Tibial artery (tissue), 4 donors: ENCODE data around the gene HAPLN2.

Experiments used
- DNase-seq, 2 donors: peaks; one replicate each; pipeline ENCODE4 v3.0.0-alpha.2; 2019
- H3K27ac ChIP-seq, 2 donors: fragments of 200-600 bp; sonication (generic) in 1 of 2; 1 replicate in 1 of 2; 2 replicates in 1 of 2; pipeline ENCODE4 v1.5.1; 2018 to 2019; ENCODE audit warnings: mild to moderate bottlenecking in 1 of 2
- H3K27me3 ChIP-seq, 2 donors: fragments of 200-600 bp; sonication (generic) in 1 of 2; one replicate each; pipeline versions ENCODE4 v1.5.1 to v1.6.0; 2016 to 2019
- H3K36me3 ChIP-seq, 3 donors: fragments of 200-600 bp; sonication (generic) in 2 of 3; one replicate each; pipeline ENCODE4 v1.5.1; 2016 to 2019; ENCODE audit warnings: mild to moderate bottlenecking in 2 of 3
- H3K4me1 ChIP-seq, 4 donors: fragments of 200-600 bp; sonication (generic) in 2 of 4; 1 replicate in 3 of 4; 2 replicates in 1 of 4; pipeline ENCODE4 v1.5.1; 2016 to 2019
- H3K4me3 ChIP-seq, 2 donors: fragments of 200-600 bp; sonication (generic) in 1 of 2; 1 replicate in 1 of 2; 2 replicates in 1 of 2; pipeline ENCODE4 v1.5.1; 2018 to 2019; ENCODE audit warnings: mild to moderate bottlenecking in 2 of 2
- H3K9me3 ChIP-seq, 3 donors: fragments of 200-600 bp; sonication (generic) in 1 of 3; one replicate each; pipeline ENCODE4 v1.5.1; 2016 to 2019
- CTCF ChIP-seq, 2 experiments: fragments of 200-600 bp in 1 of 2; fragments of 450-650 bp in 1 of 2; IDR thresholded peaks; one replicate each; pipeline ENCODE4 v1.5.1; 2017 to 2019; ENCODE audit warnings: antibody characterized with exemption in 2 of 2, mild to moderate bottlenecking in 1 of 2, moderate library complexity in 1 of 2
- intact Hi-C: fragments of 100-400 bp; cut with DNase I; formaldehyde crosslinking; loops from one replicate; pipeline ENCODE4 v1.15.0; 2023; ENCODE audit warnings: low total_unique reads

HAPLN2 gene

GRCh38 chr1:156669794-156670193, 50.6 kb downstream of the HAPLN2 start:
- H3K36me3 ChIP-seq = peaks cover 0 to 13% (median 0%) of the 10 kb centered on the region in 3 donors
- H3K4me1 ChIP-seq = peaks cover 0 to 49% (median 34%) of the 10 kb centered on the region in 4 donors
- peak overlapping the region in 1 of 2 donors; percentile 77 for H3K27ac ChIP-seq
- TF ChIP-seq CTCF (IDR thresholded peaks at IDR 0.05) = no peak
- no peak overlapping the region for H3K4me3 ChIP-seq
- intact Hi-C loops = loop anchor here (5.0 kb wide), 1 partner anchor 47 kb away; no protein-coding TSS in a partner anchor
- no peaks in the 10 kb centered on the region for H3K9me3 ChIP-seq
- no peak for DNase-seq
- no peaks in the 10 kb centered on the region for H3K27me3 ChIP-seq

- Histone ChIP-seq H3K9me3 (no peaks in the 10 kb centered on the region), H3K4me3 (no peak overlapping the region), H3K4me1 (peaks cover 0 to 49% (median 31%) of the 10 kb centered on the region in 4 donors), H3K27ac (peak overlapping the region in 1 of 2 donors; percentile 10), H3K36me3 (peaks cover 0 to 13% (median 0%) of the 10 kb centered on the region in 3 donors), H3K27me3 (no peaks in the 10 kb centered on the region)
- no peak for DNase-seq
- no peak for TF ChIP-seq CTCF (IDR thresholded peaks at IDR 0.05)
- intact Hi-C loops = loop anchor here (5.0 kb wide), 1 partner anchor 48 kb away; no protein-coding TSS in a partner anchor
Measured at GRCh38 chr1:156670359-156670758, 51.1 kb downstream of the HAPLN2 start.

GRCh38 chr1:156670791-156671190, 51.6 kb downstream of the HAPLN2 start:
- H3K9me3 ChIP-seq = no peaks in the 10 kb centered on the region
- H3K27me3 ChIP-seq = no peaks in the 10 kb centered on the region
- peaks cover 0 to 13% (median 0%) of the 10 kb centered on the region in 3 donors for H3K36me3 ChIP-seq
- TF ChIP-seq CTCF (IDR thresholded peaks at IDR 0.05) = no peak
- H3K27ac ChIP-seq = peak overlapping the region in 1 of 2 donors; percentile 10
- intact Hi-C loops = loop anchor here (5.0 kb wide), 1 partner anchor 48 kb away; no protein-coding TSS in a partner anchor
- DNase-seq = no peak
- H3K4me1 ChIP-seq = peaks cover 0 to 49% (median 30%) of the 10 kb centered on the region in 4 donors
- H3K4me3 ChIP-seq = no peak overlapping the region

GRCh38 chr1:156671804-156672203, 52.6 kb downstream of the HAPLN2 start:
- Histone ChIP-seq H3K9me3 (no peaks in the 10 kb centered on the region), H3K4me1 (peaks cover 0 to 55% (median 36%) of the 10 kb centered on the region in 4 donors), H3K4me3 (no peak overlapping the region), H3K36me3 (peaks cover 0 to 13% (median 0%) of the 10 kb centered on the region in 3 donors), H3K27me3 (peaks cover 0 to 6% of the 10 kb centered on the region in 2 donors), H3K27ac (no peak overlapping the region)
- TF ChIP-seq CTCF (IDR thresholded peaks at IDR 0.05) = no peak
- intact Hi-C loops = loop anchor here (5.0 kb wide), 1 partner anchor 50 kb away; no protein-coding TSS in a partner anchor
- no peak for DNase-seq

GRCh38 chr1:156673387-156674121, 54.3 kb downstream of the HAPLN2 start:
- Histone ChIP-seq H3K4me3 (no peak overlapping the region), H3K27me3 (peaks cover 0 to 15% of the 10 kb centered on the region in 2 donors), H3K9me3 (no peaks in the 10 kb centered on the region), H3K4me1 (peaks cover 0 to 54% (median 31%) of the 10 kb centered on the region in 4 donors), H3K27ac (no peak overlapping the region), H3K36me3 (peaks cover 0 to 13% (median 0%) of the 10 kb centered on the region in 3 donors)
- no peak for TF ChIP-seq CTCF (IDR thresholded peaks at IDR 0.05)
- intact Hi-C loops = loop anchor here (5.0 kb wide), 1 partner anchor 51 kb away; no protein-coding TSS in a partner anchor
- DNase-seq = no peak
